ENCODE results near the gene TM9SF3. TPM values are rescaled to one million over a fixed set of nuclear protein-coding genes. Genes with fewer than 3 reads are reported as not detected.

Gene TM9SF3
- total RNA-seq, result 65.9 TPM
- long read RNA-seq, full-length matches to known transcripts, result 72 of 85 reads
- long read RNA-seq, partial matches to known transcripts, result 2 of 85 reads
- long read RNA-seq, other reads (novel, unspliced or antisense), result 11 of 85 reads

- intact Hi-C loops (cut with DNase I), result loop anchor here (1.0 kb wide), 1 partner anchor 32 kb away; no protein-coding TSS in a partner anchor
- peak; percentile 92 for ATAC-seq
These were observed at the start of gene TM9SF3 for GRCh38 chr10:96586419-96587263. TSS of gene TM9SF3 (minus strand) at chr10:96587012. CDS start at chr10:96586835, 177 bp downstream.

GRCh38 chr10:96636551-96636950 is 49.7 kb upstream of the TM9SF3 start:
- ATAC-seq (no peak), DNase-seq (ENCODE audit: missing footprints) (no peak)
- intact Hi-C loops (cut with DNase I), result no loop called here

More at GRCh38 chr10:96586419-96587263, at the start of gene TM9SF3:
- DNase-seq (ENCODE audit: missing footprints), result peak; percentile 98

GRCh38 chr10:96632974-96633710 is 46.3 kb upstream of the TM9SF3 start:
- no peak for DNase-seq (ENCODE audit: missing footprints)
- intact Hi-C loops (cut with DNase I), result no loop called here
- no peak for ATAC-seq

- DNase-seq (ENCODE audit: missing footprints) (no peak), ATAC-seq (no peak)
- intact Hi-C loops (cut with DNase I), result no loop called here
These were observed 40.5 kb upstream of the TM9SF3 start for GRCh38 chr10:96627292-96627691.

GRCh38 chr10:96626795-96627194 is 40.0 kb upstream of the TM9SF3 start:
- ATAC-seq, result no peak
- intact Hi-C loops (cut with DNase I), result no loop called here
- no peak for DNase-seq (ENCODE audit: missing footprints)

GRCh38 chr10:96625173-96625572 is 38.4 kb upstream of the TM9SF3 start:
- ATAC-seq (no peak), DNase-seq (ENCODE audit: missing footprints) (no peak)
- intact Hi-C loops (cut with DNase I), result no loop called here

GRCh38 chr10:96622013-96622787 is 35.4 kb upstream of the TM9SF3 start:
- ATAC-seq, result no peak

GRCh38 chr10:96619796-96620773 is 33.3 kb upstream of the TM9SF3 start:
- ATAC-seq (peak; percentile 49), DNase-seq (ENCODE audit: missing footprints) (no peak)
- intact Hi-C loops (cut with DNase I), result no loop called here

More at GRCh38 chr10:96622013-96622787, 35.4 kb upstream of the TM9SF3 start:
- DNase-seq (ENCODE audit: missing footprints), result no peak
- intact Hi-C loops (cut with DNase I), result no loop called here

GRCh38 chr10:96619120-96619519 is 32.3 kb upstream of the TM9SF3 start:
- DNase-seq (ENCODE audit: missing footprints) (no peak), ATAC-seq (peak; percentile 76)
- intact Hi-C loops (cut with DNase I), result no loop called here

GRCh38 chr10:96618653-96619052 is 31.8 kb upstream of the TM9SF3 start:
- intact Hi-C loops (cut with DNase I), result loop anchor here (1.0 kb wide), 1 partner anchor 31 kb away; the partner anchor contains the start of gene TM9SF3
- ATAC-seq, result peak; percentile 72
- DNase-seq (ENCODE audit: missing footprints), result no peak

GRCh38 chr10:96616961-96617360 is 30.1 kb upstream of the TM9SF3 start:
- intact Hi-C loops (cut with DNase I), result no loop called here
- ATAC-seq, result no peak

GRCh38 chr10:96614515-96614914 is 27.7 kb upstream of the TM9SF3 start:
- no peak for ATAC-seq
- intact Hi-C loops (cut with DNase I), result no loop called here
- no peak for DNase-seq (ENCODE audit: missing footprints)

More at GRCh38 chr10:96616961-96617360, 30.1 kb upstream of the TM9SF3 start:
- no peak for DNase-seq (ENCODE audit: missing footprints)

- intact Hi-C loops (cut with DNase I), result no loop called here
- ATAC-seq (no peak), DNase-seq (ENCODE audit: missing footprints) (no peak)
These were observed 26.8 kb upstream of the TM9SF3 start for GRCh38 chr10:96613576-96613975.

GRCh38 chr10:96612055-96612830 is 25.4 kb upstream of the TM9SF3 start:
- no peak for DNase-seq (ENCODE audit: missing footprints)
- no peak for ATAC-seq
- intact Hi-C loops (cut with DNase I), result no loop called here

- DNase-seq (ENCODE audit: missing footprints) (no peak), ATAC-seq (no peak)
- intact Hi-C loops (cut with DNase I), result no loop called here
These were observed 24.0 kb upstream of the TM9SF3 start for GRCh38 chr10:96610817-96611216.

- intact Hi-C loops (cut with DNase I), result no loop called here
- DNase-seq (ENCODE audit: missing footprints), result no peak
- no peak for ATAC-seq
These were observed 22.7 kb upstream of the TM9SF3 start for GRCh38 chr10:96609510-96609909.

GRCh38 chr10:96608805-96609204 is 22.0 kb upstream of the TM9SF3 start:
- DNase-seq (ENCODE audit: missing footprints) (no peak), ATAC-seq (no peak)
- intact Hi-C loops (cut with DNase I), result no loop called here

All from Right ventricle myocardium inferior (tissue), 1 donor.